SK-N-MC (cell line): ENCODE measurements around the gene ARPC2.

Experiments
- DNase-seq: peaks from one replicate; pipeline ENCODE4 v3.0.0-alpha.2; 2011; ENCODE audit warnings: low read depth, low spot score
- H3K27ac ChIP-seq: fragments of 200-600 bp; sonication (generic); 2 replicates; pipeline ENCODE4 v1.5.1; 2016; ENCODE audit warnings: mixed run types
- H3K36me3 ChIP-seq: fragments of 200-600 bp; sonication (generic); 2 replicates; pipeline ENCODE4 v1.6.1; 2017; ENCODE audit warnings: antibody characterized with exemption, low read length, mixed read lengths; ENCODE audit not compliant: insufficient read depth
- H3K4me3 ChIP-seq: fragments of 200-600 bp; sonication (generic); 2 replicates; pipeline ENCODE4 v1.5.1; 2016
- H3K9ac ChIP-seq: fragments of 200-600 bp; sonication (generic); 2 replicates; pipeline ENCODE4 v1.8.0; 2017; ENCODE audit warnings: mixed run types, mixed read lengths; ENCODE audit not compliant: insufficient read length
- H3K9me3 ChIP-seq: fragments of 200-600 bp; sonication (generic); 2 replicates; pipeline ENCODE4 v1.6.1; 2017; ENCODE audit warnings: low read depth, mild to moderate bottlenecking, antibody characterized with exemption, low read length, moderate library complexity, mixed read lengths
- EZH2 ChIP-seq: fragments of 200-600 bp; sonication (generic); IDR thresholded peaks from one replicate; pipeline ENCODE4 v1.6.1; 2017; ENCODE audit warnings: antibody characterized with exemption
- FOXP2 ChIP-seq: optimal IDR thresholded peaks from 2 replicates; pipeline ENCODE3; 2011; ENCODE audit warnings: mild to moderate bottlenecking, moderate library complexity; ENCODE audit not compliant: insufficient read depth; ENCODE audit errors: extremely low read length, control extremely low read depth
- POLR2AphosphoS5 ChIP-seq: IDR thresholded peaks from 2 replicates; pipeline ENCODE4 v1.6.1; 2012; ENCODE audit warnings: mild to moderate bottlenecking, low read depth, low read length, borderline replicate concordance

Gene ARPC2

GRCh38 chr2:218262631-218263586 lies 45.9 kb downstream of the ARPC2 start:
- no peak overlapping the region for H3K27ac ChIP-seq
- H3K9ac ChIP-seq, result no peak overlapping the region
- no peak overlapping the region for H3K4me3 ChIP-seq
- no peaks in the 10 kb centered on the region for H3K9me3 ChIP-seq
- peaks cover 19% of the 10 kb centered on the region; the same call in 1 of the 2 replicates for H3K36me3 ChIP-seq
- no peak for DNase-seq
- TF ChIP-seq POLR2AphosphoS5, result no peak
- no peak for TF ChIP-seq FOXP2

- Histone ChIP-seq H3K36me3 (peaks cover 19% of the 10 kb centered on the region; the same call in 1 of the 2 replicates), H3K9ac (no peak overlapping the region), H3K4me3 (no peak overlapping the region), H3K9me3 (no peaks in the 10 kb centered on the region), H3K27ac (no peak overlapping the region)
- TF ChIP-seq POLR2AphosphoS5, result no peak
- no peak for TF ChIP-seq FOXP2
- no peak for TF ChIP-seq EZH2
- DNase-seq, result no peak
Observed at GRCh38 chr2:218263817-218264641, 47.0 kb downstream of the ARPC2 start.

DNA sequence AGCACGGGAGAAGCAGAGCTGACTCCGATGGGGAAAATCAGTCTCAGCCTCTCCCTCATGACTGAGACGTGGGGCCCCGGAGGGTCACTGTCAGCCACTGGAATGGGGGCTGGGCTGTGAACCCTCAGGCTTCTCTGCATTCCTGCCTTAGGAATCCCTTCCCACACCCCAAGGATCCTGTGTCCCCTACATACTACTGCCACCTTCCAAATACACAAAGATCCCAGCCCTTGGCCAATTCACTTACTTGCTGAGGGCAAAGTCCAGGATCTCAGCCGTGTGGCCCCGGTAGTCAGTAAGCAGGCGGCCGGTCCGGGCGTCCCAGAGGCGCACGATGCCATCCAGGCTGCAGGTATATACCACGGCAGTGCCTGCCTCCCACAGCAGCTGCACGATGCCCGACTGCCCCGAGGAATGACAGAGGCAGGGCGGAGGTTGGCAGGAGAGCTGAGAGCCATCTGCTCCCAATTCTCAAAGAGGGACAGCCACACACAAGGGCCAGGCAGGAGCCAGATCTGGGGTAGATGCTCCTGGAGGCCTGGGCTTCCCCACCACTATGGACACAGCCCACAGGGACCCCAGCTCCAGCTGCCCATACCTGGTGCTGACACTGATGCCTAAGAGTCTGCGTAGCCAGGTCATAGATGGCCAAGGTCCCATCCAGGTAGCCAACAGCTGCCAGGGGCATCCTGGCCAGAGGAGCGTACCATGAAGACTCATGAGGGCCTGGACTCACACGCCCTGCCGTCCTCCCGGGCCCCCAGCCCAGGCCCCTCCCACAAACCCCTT lies 48.0 kb downstream of the ARPC2 start:
- Histone ChIP-seq H3K9me3 (no peaks in the 10 kb centered on the region), H3K27ac (no peak overlapping the region), H3K9ac (no peak overlapping the region), H3K4me3 (no peak overlapping the region), H3K36me3 (peaks cover 19% of the 10 kb centered on the region; the same call in 1 of the 2 replicates)
- DNase-seq, result no peak
- TF ChIP-seq POLR2AphosphoS5 (no peak), FOXP2 (no peak), EZH2 (no peak)

DNA sequence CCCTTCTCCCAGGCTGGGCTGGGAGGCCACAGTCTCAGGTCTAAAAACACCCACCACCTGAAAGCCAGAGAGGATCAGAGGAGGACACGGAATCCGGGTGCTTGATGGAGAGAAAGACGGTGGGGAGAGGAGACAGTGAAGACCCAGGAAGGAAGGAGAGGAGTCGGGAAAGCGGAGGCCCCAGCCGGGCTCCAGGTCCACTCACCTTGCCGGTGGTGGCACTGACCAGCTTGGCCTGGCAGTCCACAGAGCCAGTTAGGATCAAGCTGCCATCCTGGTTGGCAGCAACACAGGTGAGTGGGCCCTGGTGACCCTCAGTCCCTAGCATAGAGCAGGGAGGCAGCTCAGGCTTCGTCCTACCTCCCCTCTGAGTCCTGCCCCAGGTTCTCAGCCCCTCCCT lies 48.6 kb downstream of the ARPC2 start:
- Histone ChIP-seq H3K9me3 (no peaks in the 10 kb centered on the region), H3K4me3 (no peak overlapping the region), H3K36me3 (peaks cover 19% of the 10 kb centered on the region; the same call in 1 of the 2 replicates), H3K27ac (no peak overlapping the region), H3K9ac (no peak overlapping the region)
- no peak for DNase-seq
- no peak for TF ChIP-seq FOXP2
- no peak for TF ChIP-seq POLR2AphosphoS5
- TF ChIP-seq EZH2, result no peak

GRCh38 chr2:218266316-218266979 lies 49.5 kb downstream of the ARPC2 start:
- Histone ChIP-seq H3K9me3 (no peaks in the 10 kb centered on the region), H3K9ac (no peak overlapping the region), H3K4me3 (no peak overlapping the region), H3K27ac (no peak overlapping the region), H3K36me3 (peaks cover 19% of the 10 kb centered on the region; the same call in 1 of the 2 replicates)
- no peak for DNase-seq
- TF ChIP-seq EZH2, result no peak
- no peak for TF ChIP-seq FOXP2
- no peak for TF ChIP-seq POLR2AphosphoS5

GRCh38 chr2:218267259-218267658 lies 50.3 kb downstream of the ARPC2 start:
- no peak overlapping the region for H3K9ac ChIP-seq
- H3K36me3 ChIP-seq, result peaks cover 19% of the 10 kb centered on the region; the same call in 1 of the 2 replicates
- DNase-seq, result no peak
- H3K9me3 ChIP-seq, result no peaks in the 10 kb centered on the region
- H3K27ac ChIP-seq, result no peak overlapping the region
- TF ChIP-seq FOXP2, result no peak
- TF ChIP-seq POLR2AphosphoS5, result no peak
- no peak for TF ChIP-seq EZH2
- H3K4me3 ChIP-seq, result no peak overlapping the region
